ENCODE results near the gene C10orf105. TPM values are rescaled to one million over a fixed set of nuclear protein-coding genes. Genes with fewer than 3 reads are reported as not detected.

Gene C10orf105
- total RNA-seq, 2 donors from 2014 or later, result 0.13 to 0.33 TPM

- no peak overlapping the region for H3K9ac ChIP-seq (ENCODE audit: extremely low read depth, low read length, poor library complexity, severe bottlenecking)
These were observed 6.9 kb downstream of the C10orf105 start for GRCh38 chr10:71712572-71713134.

GRCh38 chr10:71712170-71712569, 7.4 kb downstream of the C10orf105 start:
- TF ChIP-seq CTCF (conservative IDR thresholded peaks at IDR 0.05), result no peak
- Mint-ChIP-seq H3K36me3 (ENCODE audit: low read depth) (no peaks in the 10 kb centered on the region), H3K4me3 (no peak overlapping the region), H3K4me1 (peaks cover 3% of the 10 kb centered on the region), H3K27ac (no peak overlapping the region), H3K9me3 (no peaks in the 10 kb centered on the region), H3K27me3 (ENCODE audit: insufficient read depth) (no peaks in the 10 kb centered on the region)
- H3K9me3 ChIP-seq (ENCODE audit: control insufficient read depth, low read length), result no peaks in the 10 kb centered on the region
- WGBS, 2 experiments (ENCODE audit: insufficient coverage in 1 of 2, insufficient read length in 1 of 2), result 89 to 100% methylated on average over 2 of the region's 2 CpGs
- no peak for DNase-seq
- H3K27ac ChIP-seq (ENCODE audit: low read depth, low read length), result no peak overlapping the region
- no peak overlapping the region for H3K4me3 ChIP-seq (ENCODE audit: low read length)
- H3K27me3 ChIP-seq (ENCODE audit: control insufficient read depth, insufficient read depth, low read length, poor library complexity, severe bottlenecking), result no peaks in the 10 kb centered on the region
- no peaks in the 10 kb centered on the region for H3K4me1 ChIP-seq (ENCODE audit: control insufficient read depth, insufficient read depth, low read length)
- no peak overlapping the region for H3K9ac ChIP-seq (ENCODE audit: extremely low read depth, low read length, poor library complexity, severe bottlenecking)
- H3K36me3 ChIP-seq (ENCODE audit: control insufficient read depth, insufficient read depth, low read length), result no peaks in the 10 kb centered on the region

More at GRCh38 chr10:71712572-71713134, 6.9 kb downstream of the C10orf105 start:
- Mint-ChIP-seq H3K9me3 (no peaks in the 10 kb centered on the region), H3K36me3 (ENCODE audit: low read depth) (no peaks in the 10 kb centered on the region), H3K27ac (no peak overlapping the region), H3K4me3 (no peak overlapping the region), H3K27me3 (ENCODE audit: insufficient read depth) (no peaks in the 10 kb centered on the region), H3K4me1 (peaks cover 3% of the 10 kb centered on the region)
- H3K27me3 ChIP-seq (ENCODE audit: control insufficient read depth, insufficient read depth, low read length, poor library complexity, severe bottlenecking), result no peaks in the 10 kb centered on the region
- no peaks in the 10 kb centered on the region for H3K4me1 ChIP-seq (ENCODE audit: control insufficient read depth, insufficient read depth, low read length)
- TF ChIP-seq CTCF (conservative IDR thresholded peaks at IDR 0.05), result no peak
- no peaks in the 10 kb centered on the region for H3K36me3 ChIP-seq (ENCODE audit: control insufficient read depth, insufficient read depth, low read length)
- DNase-seq, result no peak
- no peak overlapping the region for H3K4me3 ChIP-seq (ENCODE audit: low read length)
- no peaks in the 10 kb centered on the region for H3K9me3 ChIP-seq (ENCODE audit: control insufficient read depth, low read length)
- 93 to 95% methylated on average over 14 to 17 of the region's 17 CpGs for WGBS, 2 experiments (ENCODE audit: insufficient coverage in 1 of 2, insufficient read length in 1 of 2)
- no peak overlapping the region for H3K27ac ChIP-seq (ENCODE audit: low read depth, low read length)

GRCh38 chr10:71711052-71711623, 8.4 kb downstream of the C10orf105 start:
- no peaks in the 10 kb centered on the region for H3K27me3 Mint-ChIP-seq (ENCODE audit: insufficient read depth)
- H3K36me3 ChIP-seq (ENCODE audit: control insufficient read depth, insufficient read depth, low read length), result no peaks in the 10 kb centered on the region
- no peak overlapping the region for H3K4me3 ChIP-seq (ENCODE audit: low read length)
- 84 to 93% methylated on average over 5 to 6 of the region's 6 CpGs for whole genome bisulfite sequencing, 2 experiments (ENCODE audit: insufficient coverage in 1 of 2, insufficient read length in 1 of 2)
- no peaks in the 10 kb centered on the region for H3K9me3 ChIP-seq (ENCODE audit: control insufficient read depth, low read length)
- H3K4me1 Mint-ChIP-seq, result peaks cover 3% of the 10 kb centered on the region
- H3K4me1 ChIP-seq (ENCODE audit: control insufficient read depth, insufficient read depth, low read length), result no peaks in the 10 kb centered on the region
- H3K27me3 ChIP-seq (ENCODE audit: control insufficient read depth, insufficient read depth, low read length, poor library complexity, severe bottlenecking), result no peaks in the 10 kb centered on the region
- no peaks in the 10 kb centered on the region for H3K9me3 Mint-ChIP-seq
- no peak overlapping the region for H3K27ac Mint-ChIP-seq
- H3K27ac ChIP-seq (ENCODE audit: low read depth, low read length), result no peak overlapping the region
- DNase-seq, result no peak
- no peak overlapping the region for H3K4me3 Mint-ChIP-seq
- no peak for TF ChIP-seq CTCF (conservative IDR thresholded peaks at IDR 0.05)
- no peaks in the 10 kb centered on the region for H3K36me3 Mint-ChIP-seq (ENCODE audit: low read depth)
- H3K9ac ChIP-seq (ENCODE audit: extremely low read depth, low read length, poor library complexity, severe bottlenecking), result no peak overlapping the region
